Mesothelial cell of epicardium (in vitro differentiated cells): ENCODE measurements around the gene PRKD2. TPM values are rescaled to one million over a fixed set of nuclear protein-coding genes. Genes with fewer than 3 reads are reported as not detected.

Experiments used
- DNase-seq, 2 experiments: peaks; one replicate each; pipeline ENCODE4 v3.0.0; 2021; ENCODE audit warnings: low spot score in 2 of 2; ENCODE audit not compliant: unreplicated experiment in 2 of 2
- H3K27ac Mint-ChIP-seq: 2 replicates; pipeline ENCODE4 v1.8.0; 2021; ENCODE audit warnings: mixed read lengths
- H3K27me3 Mint-ChIP-seq: 2 replicates; pipeline ENCODE4 v1.8.0; 2021; ENCODE audit warnings: low read depth, mixed read lengths
- H3K36me3 Mint-ChIP-seq: 2 replicates; pipeline ENCODE4 v1.8.0; 2021; ENCODE audit warnings: mixed read lengths
- H3K4me1 Mint-ChIP-seq: 2 replicates; pipeline ENCODE4 v1.8.0; 2021; ENCODE audit warnings: mixed read lengths
- H3K4me3 Mint-ChIP-seq: 2 replicates; pipeline ENCODE4 v1.8.0; 2021; ENCODE audit warnings: mild to moderate bottlenecking, moderate library complexity, mixed read lengths
- H3K9me3 Mint-ChIP-seq: 2 replicates; pipeline ENCODE4 v1.8.0; 2021; ENCODE audit warnings: mixed read lengths
- CTCF ChIP-seq: fragments of 200-600 bp; sonication (generic); IDR thresholded peaks from one replicate; pipeline ENCODE4 v1.5.0; 2021; ENCODE audit warnings: antibody characterized with exemption; ENCODE audit not compliant: unreplicated experiment
- total RNA-seq: library from RNA; stranded (reverse); gene quantifications from 3 replicates; pipeline ENCODE4 v1.2.1, GENCODE V29; 2021

PRKD2 gene
- total RNA-seq, 1 donor from 2014 or later, result 74.7 TPM

GRCh38 chr19:46759817-46760333, 43.0 kb upstream of the PRKD2 start:
- peaks cover 4% of the 10 kb centered on the region for H3K4me1 Mint-ChIP-seq
- no peak overlapping the region for H3K4me3 Mint-ChIP-seq
- no peak for TF ChIP-seq CTCF
- no peak for DNase-seq
- H3K9me3 Mint-ChIP-seq, result no peaks in the 10 kb centered on the region
- no peaks in the 10 kb centered on the region for H3K27me3 Mint-ChIP-seq
- peak overlapping the region; percentile 28 for H3K27ac Mint-ChIP-seq
- peaks cover 5% of the 10 kb centered on the region for H3K36me3 Mint-ChIP-seq

- Mint-ChIP-seq H3K27me3 (no peaks in the 10 kb centered on the region), H3K4me3 (no peak overlapping the region), H3K4me1 (peaks cover 4% of the 10 kb centered on the region), H3K9me3 (no peaks in the 10 kb centered on the region), H3K36me3 (peaks cover 5% of the 10 kb centered on the region), H3K27ac (no peak overlapping the region)
- TF ChIP-seq CTCF, result no peak
- DNase-seq, result no peak
These were observed 42.3 kb upstream of the PRKD2 start for GRCh38 chr19:46759206-46759605.

- DNase-seq, result no peak
- no peak overlapping the region for H3K27ac Mint-ChIP-seq
- H3K27me3 Mint-ChIP-seq, result no peaks in the 10 kb centered on the region
- no peak overlapping the region for H3K4me3 Mint-ChIP-seq
- TF ChIP-seq CTCF, result no peak
- peaks cover 14% of the 10 kb centered on the region for H3K36me3 Mint-ChIP-seq
- no peaks in the 10 kb centered on the region for H3K9me3 Mint-ChIP-seq
- peaks cover 4% of the 10 kb centered on the region for H3K4me1 Mint-ChIP-seq
These were observed 39.6 kb upstream of the PRKD2 start for GRCh38 chr19:46756544-46756888.

- peaks cover 4% of the 10 kb centered on the region for H3K4me1 Mint-ChIP-seq
- no peak for DNase-seq
- H3K27me3 Mint-ChIP-seq, result no peaks in the 10 kb centered on the region
- H3K27ac Mint-ChIP-seq, result no peak overlapping the region
- peaks cover 14% of the 10 kb centered on the region for H3K36me3 Mint-ChIP-seq
- no peaks in the 10 kb centered on the region for H3K9me3 Mint-ChIP-seq
- H3K4me3 Mint-ChIP-seq, result no peak overlapping the region
- no peak for TF ChIP-seq CTCF
These were observed 39.1 kb upstream of the PRKD2 start for GRCh38 chr19:46755853-46756543.

- Mint-ChIP-seq H3K4me3 (no peak overlapping the region), H3K27me3 (no peaks in the 10 kb centered on the region), H3K9me3 (no peaks in the 10 kb centered on the region), H3K4me1 (peaks cover 4% of the 10 kb centered on the region), H3K36me3 (peaks cover 18% of the 10 kb centered on the region), H3K27ac (no peak overlapping the region)
- DNase-seq, result no peak
- TF ChIP-seq CTCF, result no peak
These were observed 38.4 kb upstream of the PRKD2 start for GRCh38 chr19:46755077-46755852.
